ENCODE data around the gene TBC1D1.

TBC1D1 gene

DNA sequence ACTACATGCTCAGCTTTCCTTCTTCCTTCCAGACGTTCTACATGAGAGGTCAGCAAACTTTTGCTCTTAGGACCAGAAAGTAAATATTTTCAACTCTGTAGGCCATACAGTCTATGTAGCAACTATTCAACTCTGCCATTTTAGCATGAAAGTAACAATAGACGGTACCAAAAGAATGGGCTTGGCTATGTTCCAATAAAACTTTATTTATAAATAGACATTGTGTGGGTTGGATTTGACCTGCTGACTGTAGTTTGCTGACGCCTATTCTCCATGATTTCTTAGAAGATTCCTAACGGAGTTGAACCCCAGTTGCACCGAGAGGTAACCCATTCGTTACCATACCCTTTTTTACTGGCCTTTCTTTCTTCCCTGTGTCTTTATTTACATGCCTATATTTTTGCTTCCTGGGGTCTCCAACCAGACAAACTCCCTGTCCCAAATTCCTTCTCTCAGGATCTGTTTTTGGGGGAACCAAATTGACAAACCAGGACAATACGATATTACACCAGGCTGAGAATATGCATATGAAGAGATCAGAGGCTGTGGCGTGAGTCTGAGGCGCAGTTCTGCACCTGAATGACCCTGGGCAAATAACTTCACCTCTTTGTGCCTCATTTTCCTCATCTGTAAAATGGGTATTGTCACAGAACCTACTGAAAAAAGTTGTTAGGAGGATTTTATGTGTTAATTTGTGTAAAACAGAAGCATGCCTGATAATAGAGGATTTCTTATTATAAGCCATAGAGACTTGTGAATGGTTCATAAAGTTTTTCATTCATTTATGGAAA is 58.9 kb downstream of the TBC1D1 start:
- H3K27ac ChIP-seq: no peak overlapping the region
- H3K4me1 ChIP-seq: no peaks in the 10 kb centered on the region
- TF ChIP-seq, protein P1, sequence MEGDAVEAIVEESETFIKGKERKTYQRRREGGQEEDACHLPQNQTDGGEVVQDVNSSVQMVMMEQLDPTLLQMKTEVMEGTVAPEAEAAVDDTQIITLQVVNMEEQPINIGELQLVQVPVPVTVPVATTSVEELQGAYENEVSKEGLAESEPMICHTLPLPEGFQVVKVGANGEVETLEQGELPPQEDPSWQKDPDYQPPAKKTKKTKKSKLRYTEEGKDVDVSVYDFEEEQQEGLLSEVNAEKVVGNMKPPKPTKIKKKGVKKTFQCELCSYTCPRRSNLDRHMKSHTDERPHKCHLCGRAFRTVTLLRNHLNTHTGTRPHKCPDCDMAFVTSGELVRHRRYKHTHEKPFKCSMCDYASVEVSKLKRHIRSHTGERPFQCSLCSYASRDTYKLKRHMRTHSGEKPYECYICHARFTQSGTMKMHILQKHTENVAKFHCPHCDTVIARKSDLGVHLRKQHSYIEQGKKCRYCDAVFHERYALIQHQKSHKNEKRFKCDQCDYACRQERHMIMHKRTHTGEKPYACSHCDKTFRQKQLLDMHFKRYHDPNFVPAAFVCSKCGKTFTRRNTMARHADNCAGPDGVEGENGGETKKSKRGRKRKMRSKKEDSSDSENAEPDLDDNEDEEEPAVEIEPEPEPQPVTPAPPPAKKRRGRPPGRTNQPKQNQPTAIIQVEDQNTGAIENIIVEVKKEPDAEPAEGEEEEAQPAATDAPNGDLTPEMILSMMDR (IDR thresholded peaks at IDR 0.05): no peak
- no peak overlapping the region for H3K4me3 ChIP-seq (ENCODE audit: low read depth, low read length)
- no peaks in the 10 kb centered on the region for H3K9me3 ChIP-seq (ENCODE audit: control insufficient read depth, low read length)
- H3K9ac ChIP-seq: no peak overlapping the region
- no peak overlapping the region for H2AFZ ChIP-seq
- H3K36me3 ChIP-seq (ENCODE audit: control insufficient read depth, insufficient read depth, low read length): no peaks in the 10 kb centered on the region
- no peaks in the 10 kb centered on the region for H3K79me2 ChIP-seq
- H3K4me2 ChIP-seq (ENCODE audit: low read length): no peak overlapping the region
- H3K27me3 ChIP-seq (ENCODE audit: control insufficient read depth, insufficient read depth, low read length): no peaks in the 10 kb centered on the region

DNA sequence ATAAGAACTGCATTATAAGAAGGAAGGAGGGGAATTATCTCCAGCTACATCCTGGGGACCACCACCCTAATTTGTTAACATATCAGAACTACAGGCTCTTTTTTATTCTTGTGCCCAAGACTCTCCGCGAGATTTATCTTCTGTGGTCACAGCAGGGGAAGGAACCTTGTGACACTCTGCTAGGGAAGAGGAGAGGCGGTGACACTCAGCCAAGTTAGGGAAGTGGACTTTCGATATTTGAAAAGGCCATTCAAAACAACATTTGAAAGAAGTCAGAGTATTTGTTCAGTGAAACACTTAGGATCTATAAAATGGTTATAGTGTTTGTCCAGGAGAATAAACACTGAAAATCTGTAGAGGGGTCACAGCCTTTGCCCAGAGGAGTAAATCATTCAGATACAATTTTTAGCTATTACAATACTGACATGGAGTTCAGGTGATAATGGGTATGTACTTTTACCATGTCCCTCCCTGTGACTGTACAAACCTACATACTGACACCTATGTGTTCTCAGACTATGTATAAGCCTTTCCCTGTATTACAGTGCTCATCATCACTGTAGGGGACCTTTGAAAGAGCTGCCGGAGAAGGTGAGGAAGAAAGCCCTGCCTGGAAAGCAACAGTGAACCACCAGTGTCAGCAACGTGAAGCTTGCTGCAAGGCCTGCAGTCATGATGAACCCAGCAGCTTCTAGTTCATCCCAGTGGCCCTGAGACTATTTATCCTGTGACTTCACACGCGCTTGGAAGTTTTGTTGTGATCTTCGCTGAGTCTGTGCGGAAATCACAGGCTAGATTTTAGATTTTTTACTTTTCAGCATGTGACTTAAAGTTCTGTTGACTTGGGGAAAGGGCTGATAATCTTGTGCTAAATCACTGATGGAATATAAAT is 60.8 kb downstream of the TBC1D1 start:
- Histone ChIP-seq H3K36me3 (ENCODE audit: control insufficient read depth, insufficient read depth, low read length) (no peaks in the 10 kb centered on the region), H3K27me3 (ENCODE audit: control insufficient read depth, insufficient read depth, low read length) (no peaks in the 10 kb centered on the region), H2AFZ (no peak overlapping the region), H3K9me3 (ENCODE audit: control insufficient read depth, low read length) (no peaks in the 10 kb centered on the region), H3K4me2 (ENCODE audit: low read length) (no peak overlapping the region), H3K9ac (no peak overlapping the region), H3K4me1 (no peaks in the 10 kb centered on the region), H3K79me2 (no peaks in the 10 kb centered on the region), H3K4me3 (ENCODE audit: low read depth, low read length) (no peak overlapping the region), H3K27ac (no peak overlapping the region)
- TF ChIP-seq, protein P1 (IDR thresholded peaks at IDR 0.05): no peak

DNA sequence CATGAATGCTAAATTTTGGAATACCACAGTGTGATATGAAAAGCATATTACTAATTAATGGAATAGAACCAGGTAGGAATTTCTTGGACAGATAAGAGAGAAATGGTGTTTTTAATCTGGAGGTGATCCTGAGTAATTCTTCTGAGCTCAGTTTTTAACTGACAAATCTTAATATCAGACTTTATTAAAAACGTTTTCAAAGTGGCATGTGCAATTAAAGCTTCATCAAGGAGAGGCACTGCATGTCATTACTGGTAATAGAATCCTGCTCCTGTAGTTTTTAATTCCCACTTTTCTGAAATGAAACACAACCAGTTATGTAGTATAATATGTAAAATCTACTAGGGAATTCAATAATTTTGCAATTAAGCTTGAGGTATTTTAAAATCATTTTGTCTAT is 62.3 kb downstream of the TBC1D1 start:
- no peak overlapping the region for H3K4me3 ChIP-seq (ENCODE audit: low read depth, low read length)
- H3K27ac ChIP-seq: no peak overlapping the region
- H3K27me3 ChIP-seq (ENCODE audit: control insufficient read depth, insufficient read depth, low read length): no peaks in the 10 kb centered on the region
- no peaks in the 10 kb centered on the region for H3K36me3 ChIP-seq (ENCODE audit: control insufficient read depth, insufficient read depth, low read length)
- TF ChIP-seq, protein P1 (IDR thresholded peaks at IDR 0.05): no peak
- H3K79me2 ChIP-seq: no peaks in the 10 kb centered on the region
- no peak overlapping the region for H3K4me2 ChIP-seq (ENCODE audit: low read length)
- H3K4me1 ChIP-seq: no peaks in the 10 kb centered on the region
- no peak overlapping the region for H3K9ac ChIP-seq
- H2AFZ ChIP-seq: no peak overlapping the region
- H3K9me3 ChIP-seq (ENCODE audit: control insufficient read depth, low read length): no peaks in the 10 kb centered on the region

DNA sequence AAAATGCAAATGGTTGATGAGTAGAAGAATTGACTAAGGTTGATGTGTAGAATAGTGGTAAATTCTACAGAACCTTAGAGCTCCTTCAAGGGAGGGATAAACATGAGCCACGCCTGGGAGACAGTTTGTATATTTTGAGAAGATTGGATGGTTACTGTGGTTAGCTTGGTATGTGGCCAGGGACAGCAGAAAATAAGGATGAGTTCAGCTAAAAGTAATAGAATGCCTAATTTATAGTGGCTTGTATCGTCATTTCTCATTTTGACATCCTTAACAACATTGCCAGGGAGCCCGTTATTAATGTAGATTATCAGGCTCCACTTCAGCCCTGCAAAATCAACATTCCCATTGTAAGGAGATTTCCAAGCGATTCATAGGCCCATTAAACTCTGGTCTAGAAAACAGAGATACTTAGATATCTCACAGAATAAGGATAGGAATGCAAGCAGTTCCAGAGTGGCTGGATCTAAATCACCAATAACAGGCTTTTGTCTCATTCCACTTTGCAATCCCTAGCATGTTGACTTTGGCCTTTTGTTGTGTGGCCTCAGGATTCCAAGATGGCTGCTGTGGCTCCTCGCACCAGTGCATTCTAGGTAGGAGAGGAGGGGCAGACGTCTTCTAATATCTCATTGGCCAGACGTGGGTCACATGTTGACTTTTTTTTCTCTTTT is 62.9 kb downstream of the TBC1D1 start:
- no peaks in the 10 kb centered on the region for H3K4me1 ChIP-seq
- H3K4me3 ChIP-seq (ENCODE audit: low read depth, low read length): no peak overlapping the region
- no peak overlapping the region for H3K27ac ChIP-seq
- H3K9me3 ChIP-seq (ENCODE audit: control insufficient read depth, low read length): no peaks in the 10 kb centered on the region
- no peaks in the 10 kb centered on the region for H3K79me2 ChIP-seq
- no peak overlapping the region for H3K9ac ChIP-seq
- no peaks in the 10 kb centered on the region for H3K36me3 ChIP-seq (ENCODE audit: control insufficient read depth, insufficient read depth, low read length)
- H3K4me2 ChIP-seq (ENCODE audit: low read length): no peak overlapping the region
- H3K27me3 ChIP-seq (ENCODE audit: control insufficient read depth, insufficient read depth, low read length): no peaks in the 10 kb centered on the region
- TF ChIP-seq, protein P1 (IDR thresholded peaks at IDR 0.05): no peak
- no peak overlapping the region for H2AFZ ChIP-seq

Data from parathyroid adenoma (tissue), 2 donors.